Keratinocyte (primary cell): ENCODE measurements around the gene GATA5.

Experiments
- EZH2 ChIP-seq: IDR thresholded peaks from one replicate; pipeline ENCODE4 v1.6.1; 2012; ENCODE audit warnings: inconsistent platforms, mild to moderate bottlenecking, low read length, moderate library complexity
- TF ChIP-seq, protein P1 (sequence below), 3 experiments: IDR thresholded peaks in 1 of 3; conservative IDR thresholded peaks in 1 of 3; optimal IDR thresholded peaks in 1 of 3; 2 replicates in 2 of 3; 3 replicates in 1 of 3; pipeline versions ENCODE3 to v1.5.1; 2011; ENCODE audit warnings: low read length in 3 of 3, mild to moderate bottlenecking in 3 of 3, moderate library complexity in 2 of 3, control low read depth in 1 of 3, inconsistent platforms in 1 of 3; ENCODE audit not compliant: insufficient read depth in 2 of 3; ENCODE audit errors: extremely low read depth in 1 of 3

- TF ChIP-seq, protein P1, sequence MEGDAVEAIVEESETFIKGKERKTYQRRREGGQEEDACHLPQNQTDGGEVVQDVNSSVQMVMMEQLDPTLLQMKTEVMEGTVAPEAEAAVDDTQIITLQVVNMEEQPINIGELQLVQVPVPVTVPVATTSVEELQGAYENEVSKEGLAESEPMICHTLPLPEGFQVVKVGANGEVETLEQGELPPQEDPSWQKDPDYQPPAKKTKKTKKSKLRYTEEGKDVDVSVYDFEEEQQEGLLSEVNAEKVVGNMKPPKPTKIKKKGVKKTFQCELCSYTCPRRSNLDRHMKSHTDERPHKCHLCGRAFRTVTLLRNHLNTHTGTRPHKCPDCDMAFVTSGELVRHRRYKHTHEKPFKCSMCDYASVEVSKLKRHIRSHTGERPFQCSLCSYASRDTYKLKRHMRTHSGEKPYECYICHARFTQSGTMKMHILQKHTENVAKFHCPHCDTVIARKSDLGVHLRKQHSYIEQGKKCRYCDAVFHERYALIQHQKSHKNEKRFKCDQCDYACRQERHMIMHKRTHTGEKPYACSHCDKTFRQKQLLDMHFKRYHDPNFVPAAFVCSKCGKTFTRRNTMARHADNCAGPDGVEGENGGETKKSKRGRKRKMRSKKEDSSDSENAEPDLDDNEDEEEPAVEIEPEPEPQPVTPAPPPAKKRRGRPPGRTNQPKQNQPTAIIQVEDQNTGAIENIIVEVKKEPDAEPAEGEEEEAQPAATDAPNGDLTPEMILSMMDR (optimal IDR thresholded peaks at IDR 0.05 in 1 of 3, IDR thresholded peaks at IDR 0.05 in 1 of 3, conservative IDR thresholded peaks at IDR 0.05 in 1 of 3; ENCODE audit: extremely low read depth in 1 of 3, insufficient read depth in 2 of 3, low read length in 3 of 3): no peak
- no peak for TF ChIP-seq EZH2
Observed at GRCh38 chr20:62461834-62462233, 14.0 kb downstream of the GATA5 start.
